Measurements from ENCODE around the gene OFD1. TPM values are rescaled to one million over a fixed set of nuclear protein-coding genes. Genes with fewer than 3 reads are reported as not detected.

Gene OFD1
- total and polyA plus RNA-seq, 2 donors (not counting 3 experiments of a cell fraction or from before 2014, with no cell fraction given), result 4.7 to 12.0 TPM

GRCh38 chrX:13742397-13743176 is 8.0 kb downstream of the OFD1 start:
- Histone ChIP-seq H3K36me3 (ENCODE audit: control insufficient read depth in 2 of 2, extremely low read depth in 1 of 2, insufficient read depth in 2 of 2, low read length in 2 of 2) (no peaks in the 10 kb centered on the region), H3K9me1 (replicated peaks; ENCODE audit: control insufficient read depth, extremely low read depth, insufficient read depth, low read length) (no peaks in the 10 kb centered on the region), H4K20me1 (replicated peaks; ENCODE audit: control insufficient read depth, extremely low read depth, insufficient read depth, low read length) (no peaks in the 10 kb centered on the region), H3K79me2 (ENCODE audit: control insufficient read depth, insufficient read depth, low read length) (no peaks in the 10 kb centered on the region), H3K4me1 (ENCODE audit: control insufficient read depth, extremely low read depth, insufficient read depth, low read length) (no peaks in the 10 kb centered on the region), H3K9ac (replicated peaks; ENCODE audit: extremely low read depth, insufficient read depth, low read length) (no peak overlapping the region), H3K4me2 (ENCODE audit: insufficient read depth, low read length) (no peak overlapping the region), H3K27me3 (ENCODE audit: control insufficient read depth in 2 of 2, insufficient read depth in 2 of 2, low read length in 2 of 2) (no peaks in the 10 kb centered on the region), H2AFZ (ENCODE audit: low read depth, low read length) (no peak overlapping the region), H3K4me3 (replicated peaks in 1 of 3; ENCODE audit: insufficient read depth in 1 of 3, low read depth in 1 of 3, low read length in 3 of 3) (no peak overlapping the region), H3K27ac (ENCODE audit: insufficient read depth, low read depth, low read length) (no peak overlapping the region), H3K9me3 (replicated peaks; ENCODE audit: control insufficient read depth, insufficient read depth, low read length) (no peaks in the 10 kb centered on the region)
- intact Hi-C loops (cut with micrococcal nuclease), result no loop called here
- TF ChIP-seq JUN (IDR thresholded peaks at IDR 0.05; ENCODE audit: borderline replicate concordance, insufficient read depth, insufficient read length, low read depth), result no peak
- TF ChIP-seq POLR2A (IDR thresholded peaks at IDR 0.05; ENCODE audit: low read depth, low read length), result no peak
- POLR2A ChIA-PET, result no interaction called here
- no peak for DNase-seq (ENCODE audit: low read depth, low spot score)
- no TSS peak for BruUV-seq (replicated peaks)
- dilution Hi-C loops (cut with MboI; ENCODE audit: extremely low pct_ligation_motif_present, low sequenced_read_pairs), result no loop called here
- CTCF ChIA-PET, result no interaction called here
- no peak for FAIRE-seq

DNA sequence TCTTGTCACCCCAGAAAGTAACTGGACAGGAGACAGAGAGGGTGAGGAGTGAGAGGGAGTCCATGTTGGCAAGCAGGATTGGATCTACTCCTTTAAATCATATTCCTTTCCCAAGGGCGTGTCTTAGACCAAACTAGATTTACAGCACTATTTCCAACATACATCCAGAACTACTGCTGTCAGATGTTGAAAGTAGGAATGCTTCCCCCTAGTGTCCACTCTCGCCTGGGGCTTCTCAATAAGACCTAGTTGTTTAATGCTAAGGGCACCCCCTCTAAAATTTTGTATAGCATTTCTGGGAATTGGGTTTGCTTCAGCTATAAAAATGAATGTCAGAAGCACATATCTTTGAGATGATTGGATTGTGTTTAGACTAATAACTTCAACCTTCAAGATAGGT is 13.3 kb downstream of the OFD1 start:
- no peaks in the 10 kb centered on the region for H3K36me3 ChIP-seq (ENCODE audit: control insufficient read depth in 2 of 2, extremely low read depth in 1 of 2, insufficient read depth in 2 of 2, low read length in 2 of 2)

More for the DNA sequence above, 13.3 kb downstream of the OFD1 start:
- Histone ChIP-seq H3K4me2 (ENCODE audit: insufficient read depth, low read length) (no peak overlapping the region), H3K9me3 (replicated peaks; ENCODE audit: control insufficient read depth, insufficient read depth, low read length) (no peaks in the 10 kb centered on the region), H3K9ac (replicated peaks; ENCODE audit: extremely low read depth, insufficient read depth, low read length) (no peak overlapping the region), H2AFZ (ENCODE audit: low read depth, low read length) (no peak overlapping the region), H3K27ac (ENCODE audit: insufficient read depth, low read depth, low read length) (no peak overlapping the region), H4K20me1 (replicated peaks; ENCODE audit: control insufficient read depth, extremely low read depth, insufficient read depth, low read length) (no peaks in the 10 kb centered on the region), H3K27me3 (ENCODE audit: control insufficient read depth in 2 of 2, insufficient read depth in 2 of 2, low read length in 2 of 2) (no peaks in the 10 kb centered on the region), H3K4me3 (replicated peaks in 1 of 3; ENCODE audit: insufficient read depth in 1 of 3, low read depth in 1 of 3, low read length in 3 of 3) (no peak overlapping the region), H3K4me1 (ENCODE audit: control insufficient read depth, extremely low read depth, insufficient read depth, low read length) (no peaks in the 10 kb centered on the region), H3K79me2 (ENCODE audit: control insufficient read depth, insufficient read depth, low read length) (no peaks in the 10 kb centered on the region), H3K9me1 (replicated peaks; ENCODE audit: control insufficient read depth, extremely low read depth, insufficient read depth, low read length) (no peaks in the 10 kb centered on the region)
- POLR2A ChIA-PET, result no interaction called here
- intact Hi-C loops (cut with micrococcal nuclease) (loop anchor here (1.0 kb wide), 1 partner anchor 90 kb away; no protein-coding TSS in a partner anchor), dilution Hi-C loops (cut with MboI; ENCODE audit: extremely low pct_ligation_motif_present, low sequenced_read_pairs) (no loop called here)
- BruUV-seq (replicated peaks), result no TSS peak
- DNase-seq (ENCODE audit: low read depth, low spot score) (peak; percentile 46), FAIRE-seq (peak; percentile 78)
- TF ChIP-seq, protein P1, sequence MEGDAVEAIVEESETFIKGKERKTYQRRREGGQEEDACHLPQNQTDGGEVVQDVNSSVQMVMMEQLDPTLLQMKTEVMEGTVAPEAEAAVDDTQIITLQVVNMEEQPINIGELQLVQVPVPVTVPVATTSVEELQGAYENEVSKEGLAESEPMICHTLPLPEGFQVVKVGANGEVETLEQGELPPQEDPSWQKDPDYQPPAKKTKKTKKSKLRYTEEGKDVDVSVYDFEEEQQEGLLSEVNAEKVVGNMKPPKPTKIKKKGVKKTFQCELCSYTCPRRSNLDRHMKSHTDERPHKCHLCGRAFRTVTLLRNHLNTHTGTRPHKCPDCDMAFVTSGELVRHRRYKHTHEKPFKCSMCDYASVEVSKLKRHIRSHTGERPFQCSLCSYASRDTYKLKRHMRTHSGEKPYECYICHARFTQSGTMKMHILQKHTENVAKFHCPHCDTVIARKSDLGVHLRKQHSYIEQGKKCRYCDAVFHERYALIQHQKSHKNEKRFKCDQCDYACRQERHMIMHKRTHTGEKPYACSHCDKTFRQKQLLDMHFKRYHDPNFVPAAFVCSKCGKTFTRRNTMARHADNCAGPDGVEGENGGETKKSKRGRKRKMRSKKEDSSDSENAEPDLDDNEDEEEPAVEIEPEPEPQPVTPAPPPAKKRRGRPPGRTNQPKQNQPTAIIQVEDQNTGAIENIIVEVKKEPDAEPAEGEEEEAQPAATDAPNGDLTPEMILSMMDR (IDR thresholded peaks at IDR 0.05; ENCODE audit: extremely low read depth in 1 of 2, insufficient read depth in 1 of 2, low read depth in 1 of 2, low read length in 2 of 2), result peak; percentile 34 to 42
- no peak for TF ChIP-seq FOS (IDR thresholded peaks at IDR 0.05; ENCODE audit: borderline replicate concordance, insufficient read depth, low read length)
- TF ChIP-seq POLR2A (IDR thresholded peaks at IDR 0.05; ENCODE audit: low read depth, low read length), result no peak
- TF ChIP-seq, protein P2, sequence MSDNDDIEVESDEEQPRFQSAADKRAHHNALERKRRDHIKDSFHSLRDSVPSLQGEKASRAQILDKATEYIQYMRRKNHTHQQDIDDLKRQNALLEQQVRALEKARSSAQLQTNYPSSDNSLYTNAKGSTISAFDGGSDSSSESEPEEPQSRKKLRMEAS (IDR thresholded peaks at IDR 0.05; ENCODE audit: insufficient read depth, insufficient read length), result no peak
- CTCF ChIA-PET, result interaction anchor here (1.8 to 3.5 kb wide), 3 partner anchors 89 to 284 kb away, joined by 4 to 18 read pairs (median 9); no protein-coding TSS in a partner anchor
